C4-2B (cell line): ENCODE measurements around the gene TNFRSF11A.

Experiments used
- H3K27ac ChIP-seq: fragments of 450-650 bp; 2 replicates; pipeline ENCODE4 v1.5.1; 2017
- ZFX ChIP-seq: fragments of 450-650 bp; IDR thresholded peaks from 2 replicates; pipeline ENCODE4 v1.6.1; 2017
- TF ChIP-seq, protein P1 (sequence below): fragments of 450-650 bp; conservative IDR thresholded peaks from 2 replicates; pipeline ENCODE4 v1.5.1; 2017; ENCODE audit warnings: mild to moderate bottlenecking

TNFRSF11A gene

DNA sequence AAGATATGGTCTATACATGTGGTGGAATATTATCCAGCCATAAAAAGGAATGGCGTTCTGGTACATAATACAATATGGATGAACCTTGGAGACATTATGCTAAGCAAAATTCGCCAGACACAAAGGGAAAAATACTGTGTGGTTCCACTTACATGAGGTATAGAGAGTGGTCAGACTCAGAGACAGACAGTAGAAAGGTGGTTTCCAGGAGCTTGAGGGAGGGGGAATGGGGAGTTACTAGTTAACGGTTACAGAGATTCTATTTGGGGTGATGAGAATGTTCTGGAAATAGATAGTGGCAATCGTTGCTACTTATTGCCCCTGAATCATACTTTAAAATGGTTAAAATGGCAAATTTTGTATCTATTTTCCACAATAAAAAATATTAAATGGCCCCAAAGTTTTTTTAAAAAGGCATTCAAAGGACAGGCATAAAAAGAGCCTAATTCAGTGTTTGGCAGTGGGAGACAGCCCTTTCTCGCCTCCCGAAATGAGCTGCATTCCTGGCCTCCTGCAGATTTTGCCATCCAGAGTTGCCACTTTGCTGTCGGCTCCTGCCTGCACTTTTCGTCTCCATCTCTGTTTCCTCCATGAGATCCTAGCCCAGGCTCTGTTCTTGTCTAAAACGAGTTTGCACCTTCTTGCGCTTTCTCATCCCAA, 13.5 kb downstream of the TNFRSF11A start:
- no peak for TF ChIP-seq ZFX
- TF ChIP-seq, protein P1, sequence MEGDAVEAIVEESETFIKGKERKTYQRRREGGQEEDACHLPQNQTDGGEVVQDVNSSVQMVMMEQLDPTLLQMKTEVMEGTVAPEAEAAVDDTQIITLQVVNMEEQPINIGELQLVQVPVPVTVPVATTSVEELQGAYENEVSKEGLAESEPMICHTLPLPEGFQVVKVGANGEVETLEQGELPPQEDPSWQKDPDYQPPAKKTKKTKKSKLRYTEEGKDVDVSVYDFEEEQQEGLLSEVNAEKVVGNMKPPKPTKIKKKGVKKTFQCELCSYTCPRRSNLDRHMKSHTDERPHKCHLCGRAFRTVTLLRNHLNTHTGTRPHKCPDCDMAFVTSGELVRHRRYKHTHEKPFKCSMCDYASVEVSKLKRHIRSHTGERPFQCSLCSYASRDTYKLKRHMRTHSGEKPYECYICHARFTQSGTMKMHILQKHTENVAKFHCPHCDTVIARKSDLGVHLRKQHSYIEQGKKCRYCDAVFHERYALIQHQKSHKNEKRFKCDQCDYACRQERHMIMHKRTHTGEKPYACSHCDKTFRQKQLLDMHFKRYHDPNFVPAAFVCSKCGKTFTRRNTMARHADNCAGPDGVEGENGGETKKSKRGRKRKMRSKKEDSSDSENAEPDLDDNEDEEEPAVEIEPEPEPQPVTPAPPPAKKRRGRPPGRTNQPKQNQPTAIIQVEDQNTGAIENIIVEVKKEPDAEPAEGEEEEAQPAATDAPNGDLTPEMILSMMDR = no peak
- no peak overlapping the region for H3K27ac ChIP-seq

DNA sequence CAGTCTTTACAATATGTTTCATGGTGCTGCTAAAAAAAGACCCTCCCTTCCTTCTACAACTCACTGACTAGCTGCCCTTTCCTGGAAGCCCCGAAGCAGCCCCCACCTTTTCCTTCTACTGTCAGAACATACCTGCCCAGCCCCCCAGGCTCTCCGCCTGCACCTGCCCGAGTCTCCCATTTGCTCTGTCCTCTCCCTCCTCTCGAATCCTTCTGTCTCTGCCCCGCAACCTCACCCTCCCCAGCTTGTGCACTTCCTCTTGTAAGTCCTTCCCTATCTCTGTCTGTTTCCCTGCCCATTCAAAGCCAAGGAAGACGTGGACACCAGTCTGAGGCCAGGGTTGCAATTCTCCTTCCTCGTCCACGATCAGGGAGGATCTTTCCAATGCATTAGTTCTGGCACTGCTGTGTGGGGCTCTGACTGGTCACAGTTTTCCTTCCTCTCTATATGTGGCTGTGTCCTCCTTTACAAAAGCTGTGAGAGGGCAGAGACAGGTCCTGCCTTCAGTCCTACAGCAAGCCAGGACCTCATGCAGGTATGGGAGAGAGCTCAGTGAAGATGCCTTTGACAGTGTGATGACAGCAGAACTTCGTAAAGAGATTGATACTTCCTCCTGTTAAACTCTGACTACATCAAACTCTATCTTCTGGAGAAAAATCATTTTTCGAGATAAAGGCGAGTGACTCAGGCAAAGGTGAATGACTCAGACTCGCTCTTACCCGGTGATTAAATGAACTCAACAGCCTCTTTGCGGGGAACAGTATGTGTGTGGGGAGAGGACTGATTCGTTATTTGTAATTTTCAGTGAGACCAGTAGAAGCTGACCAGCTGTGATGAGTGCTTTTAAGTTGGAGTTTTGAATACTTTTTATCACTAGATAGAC, 14.2 kb downstream of the TNFRSF11A start:
- H3K27ac ChIP-seq = no peak overlapping the region
- no peak for TF ChIP-seq ZFX
- TF ChIP-seq, protein P1 = no peak

DNA sequence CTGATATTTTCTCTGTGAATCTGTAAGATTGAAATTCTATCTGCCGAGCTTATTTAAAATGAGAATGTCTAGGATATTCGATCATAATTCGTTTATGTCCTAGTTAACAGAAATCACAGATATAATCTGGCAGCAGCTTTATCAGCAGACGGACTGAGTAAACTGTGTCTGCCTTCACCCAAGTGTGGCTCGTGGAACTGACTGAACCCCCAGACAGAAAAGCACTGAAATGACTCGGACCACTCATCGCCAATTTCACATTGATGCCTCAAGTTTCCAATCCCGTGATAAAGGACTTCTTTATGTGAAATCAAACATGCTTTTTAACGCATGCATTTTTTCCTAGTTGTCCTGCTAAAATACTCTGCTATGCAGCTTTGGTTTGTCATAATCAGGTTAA, 15.9 kb downstream of the TNFRSF11A start:
- TF ChIP-seq, protein P1 = no peak
- TF ChIP-seq ZFX = no peak

DNA sequence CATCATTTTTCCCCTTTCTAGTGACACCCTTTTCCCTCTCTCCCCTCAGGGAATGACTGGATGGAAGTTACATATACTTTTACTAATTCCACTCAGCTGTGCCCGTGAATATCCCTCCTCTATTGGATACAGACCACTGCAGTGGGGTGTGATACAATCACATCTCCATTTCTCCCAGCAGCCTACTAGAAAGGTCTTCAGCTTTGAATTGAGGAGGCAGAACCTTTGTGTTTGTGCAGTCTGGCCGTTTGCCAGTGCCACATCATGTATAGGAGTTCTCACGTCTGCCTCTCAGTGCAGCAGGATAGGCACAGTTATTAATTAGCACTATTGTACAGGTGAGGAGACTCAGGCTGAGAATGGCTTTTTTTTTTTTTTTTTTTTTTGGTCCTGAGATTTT, 16.4 kb downstream of the TNFRSF11A start:
- no peak overlapping the region for H3K27ac ChIP-seq
- no peak for TF ChIP-seq ZFX
- TF ChIP-seq, protein P1 = no peak

More for the DNA sequence above, 15.9 kb downstream of the TNFRSF11A start:
- no peak overlapping the region for H3K27ac ChIP-seq

DNA sequence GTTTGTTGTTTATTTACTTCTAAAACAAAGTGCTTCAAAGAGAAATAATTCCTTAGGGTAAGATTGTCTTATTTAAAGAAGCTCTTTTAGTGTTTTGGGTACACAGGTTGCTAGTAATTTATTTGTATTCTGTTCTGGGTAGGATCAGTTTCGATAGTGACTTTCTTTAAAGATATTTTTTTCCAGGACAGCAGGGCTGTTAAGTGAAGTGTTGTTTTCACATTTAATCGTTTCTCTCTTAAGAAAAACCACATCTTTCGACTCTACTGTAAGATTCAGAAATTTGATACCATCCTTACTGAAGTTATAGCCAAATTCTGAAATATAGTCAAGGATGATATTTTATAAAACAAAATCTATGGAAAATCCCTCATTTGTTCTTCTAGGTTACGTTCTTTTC, 17.8 kb downstream of the TNFRSF11A start:
- H3K27ac ChIP-seq = no peak overlapping the region
- no peak for TF ChIP-seq ZFX
- TF ChIP-seq, protein P1 = no peak

DNA sequence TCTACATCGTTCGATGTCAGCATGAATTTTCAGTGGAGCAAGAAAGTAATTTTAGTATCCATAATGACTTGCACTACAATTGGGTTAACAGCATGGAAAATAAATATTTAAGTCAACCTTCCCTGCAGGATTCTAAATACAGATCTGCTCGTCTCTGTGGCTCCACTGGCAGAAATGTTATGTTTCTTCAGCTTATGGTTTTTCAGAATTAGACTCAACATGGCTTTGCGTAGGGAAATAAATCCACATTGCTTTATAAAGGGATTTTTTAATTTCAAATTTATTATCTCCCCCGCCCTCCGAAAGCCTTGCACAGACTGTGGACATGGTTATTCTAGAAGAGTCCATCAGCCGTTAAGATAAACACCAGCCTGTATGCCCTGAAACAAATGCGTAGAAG, 18.2 kb downstream of the TNFRSF11A start:
- TF ChIP-seq, protein P1 = no peak
- no peak for TF ChIP-seq ZFX
- H3K27ac ChIP-seq = no peak overlapping the region

DNA sequence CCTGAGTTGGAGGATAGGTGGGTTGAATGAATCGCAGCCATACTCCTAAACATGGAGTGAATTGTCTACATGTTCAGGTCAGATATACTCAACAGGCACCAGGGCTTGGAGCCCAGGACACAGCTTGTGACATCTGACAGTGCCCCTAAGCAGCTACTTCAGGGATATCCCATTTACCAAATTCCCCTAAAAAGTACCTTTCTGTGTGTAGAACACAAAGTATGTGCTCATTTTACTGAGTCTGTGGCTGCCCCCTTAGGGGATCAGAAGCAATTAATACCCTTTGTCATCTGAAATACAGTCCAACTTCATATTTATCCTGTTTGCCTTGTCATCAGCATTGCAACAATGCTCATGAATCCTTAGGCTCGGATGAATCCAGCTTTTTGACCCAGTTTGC, 20.8 kb downstream of the TNFRSF11A start:
- no peak for TF ChIP-seq ZFX
- TF ChIP-seq, protein P1 = no peak
- H3K27ac ChIP-seq = no peak overlapping the region
